GM19438 (cell line): ENCODE data around the gene IFITM1.
"Not testable (repeated sequence)": the region's sequence is repeated elsewhere in the genome, so short reads cannot be mapped to it uniquely, and the experiment has no call there.

Experiments
- ATAC-seq: cut with Tn5 transposase; IDR thresholded peaks from one replicate; pipeline ENCODE4 v1.9.1; 2021; ENCODE audit warnings: low read depth; ENCODE audit not compliant: unreplicated experiment

Gene IFITM1

DNA sequence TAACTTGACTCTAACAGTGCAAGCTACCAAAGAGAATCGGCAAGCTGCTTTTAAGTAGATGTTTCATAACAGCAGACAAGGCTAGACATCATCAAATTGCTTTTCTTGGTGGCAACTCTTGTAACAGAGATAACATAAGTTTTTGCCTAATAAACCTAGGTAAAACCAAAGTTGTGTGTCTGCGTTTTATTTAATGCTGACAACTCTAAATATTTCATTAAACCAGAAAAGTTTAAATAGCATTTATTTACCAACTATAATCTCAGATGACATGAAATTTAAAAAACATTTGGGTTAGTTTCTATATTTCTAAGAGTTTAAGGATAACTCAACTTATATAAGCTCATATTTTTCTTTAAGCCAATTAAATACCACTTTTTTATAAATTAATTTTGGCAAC lies 26.1 kb downstream of the IFITM1 start:
- ATAC-seq, result no peak

DNA sequence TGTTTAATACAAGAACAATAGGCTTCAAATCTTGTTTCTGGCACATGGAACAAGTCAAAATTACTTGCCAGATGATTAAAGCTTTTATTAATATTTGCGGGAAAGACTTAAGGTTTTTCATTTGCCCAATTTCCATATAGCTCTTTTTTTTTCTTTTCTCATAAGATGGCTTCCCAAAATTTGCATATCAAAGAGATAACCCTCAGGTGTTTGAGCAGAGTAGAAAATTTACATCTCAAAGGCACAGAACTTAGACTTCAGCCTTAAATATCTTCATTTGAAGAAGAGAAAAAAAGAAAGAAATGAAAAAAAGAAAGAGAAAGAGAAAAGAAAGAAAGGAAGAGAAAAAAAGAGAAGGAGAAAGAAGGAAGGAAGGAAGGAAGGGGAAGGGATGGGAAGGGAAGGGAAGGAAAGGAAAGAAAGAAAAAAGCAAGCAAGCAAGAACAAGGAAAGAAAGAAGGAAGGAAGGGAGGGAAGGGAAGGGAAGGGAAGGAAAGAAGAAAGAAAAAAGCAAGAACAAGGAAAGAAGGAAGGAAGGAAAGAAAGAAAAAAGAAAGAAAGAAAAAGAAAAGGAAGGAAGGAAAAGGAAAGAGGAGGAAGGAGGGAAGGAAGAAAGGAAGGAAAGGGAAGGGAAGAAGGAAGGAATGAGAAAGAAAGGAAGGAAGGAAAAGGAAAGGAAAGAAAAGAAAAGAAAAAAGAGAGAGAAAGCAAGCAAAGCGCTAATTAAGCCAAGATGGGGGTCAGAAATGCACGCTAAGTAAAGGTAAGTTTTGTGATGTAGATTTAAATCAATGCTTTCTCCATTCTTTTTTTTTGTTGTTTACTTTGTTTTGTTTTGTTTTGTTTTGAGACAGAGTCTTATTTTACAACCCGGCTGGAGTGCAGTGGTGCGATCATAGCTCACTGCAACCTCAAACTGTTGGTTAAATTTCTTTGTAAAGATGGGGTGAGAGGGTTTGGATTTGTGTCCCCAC lies 27.0 kb downstream of the IFITM1 start:
- ATAC-seq, result no peak

DNA sequence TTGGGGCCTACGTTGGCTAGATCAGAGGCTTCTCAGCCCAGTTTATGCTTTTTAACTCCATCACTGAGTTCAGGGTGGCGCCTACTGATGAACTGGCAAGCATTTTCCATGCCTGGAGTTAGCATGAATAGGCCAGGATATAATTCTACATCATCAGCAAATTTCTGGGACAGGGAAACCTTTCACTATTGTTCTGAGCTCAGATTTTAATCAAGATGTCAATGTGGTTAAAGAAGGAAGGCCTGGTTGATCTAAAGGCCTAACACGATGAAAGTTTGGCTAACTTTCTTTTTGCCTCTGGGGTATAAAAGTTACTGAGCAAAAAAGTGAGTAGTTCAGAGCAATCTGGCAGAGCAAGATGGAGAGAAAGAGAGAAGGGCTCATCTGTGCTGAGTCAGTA lies 28.5 kb downstream of the IFITM1 start:
- ATAC-seq, result no peak

DNA sequence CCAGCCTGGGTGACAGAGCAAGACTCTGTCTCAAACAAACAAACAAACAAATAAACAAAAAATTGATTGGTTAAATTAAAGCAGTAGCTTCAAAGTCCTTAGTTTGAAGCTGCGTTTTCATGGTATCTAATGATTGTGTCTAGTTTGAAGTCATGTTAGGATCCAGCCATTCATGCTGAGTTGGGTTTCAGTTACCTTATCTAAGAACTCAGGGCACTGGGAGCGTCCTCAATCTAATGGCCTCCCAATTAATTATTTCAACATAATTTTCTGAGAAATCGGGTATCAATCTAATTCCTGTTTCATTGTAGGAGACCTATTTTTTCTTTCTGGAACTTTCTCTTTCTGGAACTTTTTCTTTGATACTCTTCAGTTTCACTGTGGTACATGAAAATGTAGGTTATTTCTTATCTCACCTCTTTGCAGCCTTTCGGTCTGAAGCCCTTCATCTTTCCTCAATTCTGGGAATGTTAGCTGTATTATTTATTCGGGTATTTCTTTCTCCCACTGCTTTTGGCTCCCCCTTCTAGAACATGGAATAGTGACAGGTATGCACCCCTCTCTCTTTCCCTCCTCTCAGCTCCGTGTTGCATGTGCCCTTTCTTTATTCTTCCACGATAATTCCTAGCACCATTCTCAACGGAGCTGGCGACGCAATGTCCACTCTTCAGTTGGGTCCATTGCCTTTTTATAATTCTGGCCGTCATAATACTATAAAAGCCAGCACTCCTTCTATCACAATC lies 31.2 kb downstream of the IFITM1 start:
- no peak for ATAC-seq

DNA sequence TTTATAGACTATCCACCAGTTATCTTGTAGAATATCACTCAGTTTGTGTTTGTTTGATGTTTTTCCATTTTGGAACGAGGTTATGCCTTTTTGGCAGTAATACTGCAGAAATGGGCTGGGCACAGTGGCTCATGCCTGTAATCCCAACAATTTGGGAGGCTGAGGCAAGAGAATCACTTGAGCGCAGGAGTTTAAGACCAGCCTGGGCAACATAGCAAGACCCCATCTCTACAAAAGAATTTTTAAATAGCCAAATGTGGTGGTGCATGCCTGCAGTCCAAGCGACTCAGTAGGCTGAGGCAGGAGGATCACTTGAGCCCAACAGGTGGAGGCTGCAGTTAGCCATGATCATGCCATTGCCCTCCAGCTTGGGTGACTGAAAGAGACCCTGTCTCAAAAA lies 32.7 kb downstream of the IFITM1 start:
- ATAC-seq, result no peak

DNA sequence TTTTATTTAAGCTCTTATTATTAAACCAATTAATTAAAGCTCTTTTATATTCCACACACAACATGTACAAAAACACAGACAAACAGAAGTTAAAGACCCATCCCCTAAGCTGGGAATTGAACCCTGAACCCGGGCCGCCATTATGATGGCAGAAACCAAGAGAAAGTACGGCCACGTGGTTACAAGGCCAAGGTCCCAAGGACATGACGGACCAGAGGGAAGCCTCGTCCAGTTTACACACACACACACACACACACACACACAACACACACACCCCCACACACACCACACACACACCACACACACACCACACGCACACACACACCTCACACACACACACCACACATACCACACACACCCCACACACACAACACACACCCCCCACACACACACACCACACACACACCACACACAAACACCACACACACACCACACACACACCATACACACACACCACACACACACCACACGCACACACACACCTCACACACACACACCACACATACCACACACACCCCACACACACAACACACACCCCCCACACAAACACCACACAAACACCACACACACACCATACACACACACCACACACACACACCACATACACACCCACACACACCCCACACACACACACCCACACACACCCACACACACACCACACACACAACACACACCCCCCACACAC lies 35.6 kb downstream of the IFITM1 start:
- not testable (repeated sequence) for ATAC-seq

DNA sequence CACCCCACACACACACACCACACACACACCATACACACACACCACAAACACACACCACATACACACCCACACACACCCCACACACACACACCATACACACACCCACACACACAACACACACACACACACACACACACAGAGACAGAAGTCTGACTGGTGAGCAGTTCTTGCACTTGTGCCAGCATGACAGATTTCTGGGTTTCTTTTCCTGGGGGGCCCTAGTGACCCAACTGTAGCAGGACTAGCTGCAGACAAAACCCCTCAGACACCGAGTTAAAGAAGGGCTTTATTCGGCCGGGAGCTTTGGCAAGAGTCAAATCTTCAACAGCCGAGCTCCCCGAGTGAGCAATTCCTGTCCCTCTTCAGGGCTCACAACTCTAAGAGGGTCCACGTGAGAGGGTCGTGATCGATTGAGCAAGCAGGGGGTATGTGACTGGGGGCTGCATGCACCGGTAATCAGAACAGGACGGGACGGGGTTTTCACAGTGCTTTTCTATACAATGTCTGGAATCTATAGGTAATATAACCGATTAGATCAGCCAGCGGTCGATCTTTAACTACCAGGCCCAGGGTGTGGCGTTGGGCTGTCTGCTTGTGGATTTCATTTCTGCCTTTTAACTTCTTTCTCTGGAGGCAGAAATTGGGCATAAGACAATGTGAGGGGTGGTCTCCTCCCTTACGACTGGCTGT lies 36.3 kb downstream of the IFITM1 start:
- not testable (repeated sequence) for ATAC-seq

DNA sequence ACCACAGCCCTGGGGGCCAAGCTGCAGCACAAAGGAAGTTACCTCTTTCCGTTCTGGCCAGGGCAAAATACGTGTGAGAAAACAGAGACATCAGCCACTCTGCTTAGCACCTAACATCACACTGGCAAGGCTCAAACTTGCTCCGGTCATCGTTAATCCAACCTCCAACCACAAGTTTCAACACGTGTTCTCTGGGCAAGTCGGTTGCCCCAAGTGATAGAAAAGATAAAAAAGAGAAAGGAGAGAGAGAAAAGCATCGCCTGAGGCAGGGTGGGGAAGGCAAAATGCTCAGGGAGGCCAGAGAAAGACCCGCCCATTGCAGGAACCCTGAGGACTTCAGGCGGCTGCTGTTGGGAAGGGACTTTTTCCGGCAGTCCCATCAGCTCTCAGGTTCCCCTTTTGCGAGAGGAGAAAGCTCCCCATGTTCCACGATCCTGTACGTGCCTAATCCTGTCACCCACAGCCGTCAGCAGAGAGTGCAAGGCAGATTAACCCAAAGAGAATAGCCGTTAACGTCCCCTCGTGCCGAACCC lies 36.9 kb downstream of the IFITM1 start:
- ATAC-seq, result no peak

DNA sequence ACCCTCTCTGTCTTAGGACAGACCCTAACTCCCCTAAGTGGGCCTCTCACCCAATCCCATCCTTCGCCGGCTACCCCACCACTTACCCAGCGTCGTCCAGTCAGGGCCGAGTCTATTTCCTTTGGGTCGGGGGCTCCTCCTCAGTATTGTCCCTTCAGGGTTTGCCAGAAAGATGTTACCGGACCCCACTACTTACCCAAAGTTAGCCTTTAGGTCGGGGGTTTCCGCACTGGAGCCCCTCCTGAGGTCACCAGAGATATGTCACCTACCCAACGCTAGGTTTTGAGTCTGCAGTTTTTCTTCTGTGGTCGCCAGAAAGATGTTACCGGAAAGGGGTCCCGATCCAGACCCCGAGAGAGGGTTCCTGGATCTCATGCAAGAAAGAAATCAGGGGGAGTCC lies 37.6 kb downstream of the IFITM1 start:
- ATAC-seq, result no peak

DNA sequence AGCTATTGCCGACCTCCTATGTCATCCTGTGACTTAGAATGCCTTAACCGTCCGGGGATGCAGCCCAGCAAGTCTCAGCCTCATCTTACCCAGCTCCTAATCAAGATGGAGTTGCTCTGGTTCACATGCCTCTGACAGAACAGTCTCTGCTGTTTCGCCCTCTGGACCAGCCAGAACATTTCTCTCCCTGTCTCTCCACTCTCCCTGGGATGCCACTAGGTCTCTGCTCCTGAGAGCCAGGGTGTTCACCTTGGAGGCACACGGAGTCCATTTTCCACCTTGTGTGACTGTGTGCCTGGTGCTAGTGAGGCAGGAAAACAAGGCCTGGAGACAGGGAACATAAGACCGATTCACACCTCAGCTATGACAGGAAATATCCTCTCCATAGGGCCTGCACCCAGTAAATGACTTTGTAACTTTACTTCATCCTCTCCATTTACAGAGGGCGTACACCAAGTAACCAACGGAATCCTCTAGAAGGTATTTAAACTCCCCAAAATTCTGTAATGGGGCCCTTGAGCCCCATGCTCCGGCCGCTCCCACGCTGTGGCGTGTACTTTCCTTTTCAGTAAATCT lies 38.7 kb downstream of the IFITM1 start:
- ATAC-seq, result no peak

DNA sequence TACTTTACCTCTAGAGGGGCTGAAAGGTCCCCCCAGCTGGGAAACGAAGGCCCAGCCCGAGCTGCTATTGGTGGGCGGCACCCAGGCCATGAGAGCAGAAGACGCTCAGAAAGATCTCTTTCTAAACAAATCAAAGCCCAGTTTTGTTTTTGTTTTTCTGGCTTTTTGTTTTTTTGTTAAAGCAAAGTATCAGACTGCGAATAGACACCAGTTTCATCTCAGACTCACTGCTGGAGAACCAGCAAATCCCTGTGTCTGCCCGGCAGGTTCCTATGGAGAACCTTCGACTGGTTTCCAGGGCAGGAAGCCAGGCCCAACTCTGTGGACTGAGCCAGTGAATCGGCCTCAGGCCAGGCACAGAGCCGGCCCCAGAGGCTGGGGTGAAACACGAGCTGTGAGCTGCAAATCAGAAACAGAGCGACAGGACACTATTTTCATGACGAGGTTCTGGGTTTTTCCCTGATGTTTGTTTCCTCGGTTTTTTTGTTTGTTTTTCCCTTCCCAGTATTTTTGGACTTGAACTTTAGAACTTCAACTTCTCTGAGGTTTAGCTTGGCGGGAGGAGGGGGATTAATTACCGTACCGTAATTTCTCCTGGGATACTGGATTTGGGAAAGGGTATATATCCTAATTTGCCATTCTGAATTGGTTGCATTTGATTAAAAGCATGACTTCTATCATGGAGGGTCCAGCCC lies 39.5 kb downstream of the IFITM1 start:
- no peak for ATAC-seq

DNA sequence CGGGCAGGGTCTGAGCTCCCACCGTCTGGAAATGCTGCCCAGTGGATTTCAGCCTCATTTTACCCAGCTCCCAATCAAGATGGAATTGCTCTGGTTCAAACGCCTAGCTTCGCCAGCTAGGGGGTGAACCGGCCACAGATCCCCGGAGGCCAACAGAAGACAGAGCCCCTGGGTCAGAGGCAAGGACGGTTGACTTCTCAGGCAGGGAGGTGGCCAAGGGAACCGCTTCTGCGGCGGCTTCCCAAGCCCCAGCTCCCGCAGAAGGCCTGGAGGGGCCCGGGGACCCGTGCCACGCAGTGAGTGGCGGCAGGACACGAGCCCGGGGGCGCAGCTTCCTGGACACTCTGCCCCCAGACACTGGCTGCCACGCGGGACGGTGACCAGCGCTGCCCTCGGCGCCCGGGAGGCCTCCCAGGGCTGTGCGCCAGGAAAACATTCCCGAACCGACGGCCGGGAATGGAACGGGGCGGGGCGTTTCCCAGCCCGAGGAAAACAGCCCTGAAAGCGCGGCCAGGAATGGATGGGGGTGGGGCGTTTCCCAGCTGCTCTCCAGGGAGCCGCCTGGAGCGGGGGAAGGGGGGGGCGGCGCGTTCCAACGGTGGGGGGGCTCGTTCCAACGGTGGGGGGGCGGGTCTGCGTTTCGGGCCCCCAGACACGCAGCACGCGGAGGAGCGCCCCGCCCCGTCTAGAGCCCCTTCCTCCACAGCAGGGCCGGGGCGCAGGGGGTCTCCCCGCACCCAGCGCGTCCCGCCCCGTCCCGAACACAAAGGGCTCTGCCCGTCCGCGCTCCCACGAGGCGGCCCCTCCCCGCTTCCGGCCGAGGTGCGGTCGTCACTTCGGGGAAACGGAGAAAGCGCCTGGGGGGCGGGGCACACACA lies 42.0 kb downstream of the IFITM1 start:
- ATAC-seq, result peak; percentile 47

DNA sequence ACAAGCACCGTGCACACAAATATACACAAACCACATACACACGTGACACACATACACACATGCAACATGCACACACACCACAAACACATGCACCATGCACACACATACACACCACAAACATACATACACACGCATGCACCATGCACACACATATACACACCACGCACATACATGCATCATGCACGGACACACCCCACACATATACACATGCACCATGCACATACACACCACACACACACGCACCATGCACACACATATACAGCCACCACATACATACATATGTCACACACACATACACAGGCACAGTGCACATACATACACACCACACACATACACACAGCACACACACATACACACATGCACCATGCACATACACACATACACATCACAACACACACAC lies 42.8 kb downstream of the IFITM1 start:
- no peak for ATAC-seq

DNA sequence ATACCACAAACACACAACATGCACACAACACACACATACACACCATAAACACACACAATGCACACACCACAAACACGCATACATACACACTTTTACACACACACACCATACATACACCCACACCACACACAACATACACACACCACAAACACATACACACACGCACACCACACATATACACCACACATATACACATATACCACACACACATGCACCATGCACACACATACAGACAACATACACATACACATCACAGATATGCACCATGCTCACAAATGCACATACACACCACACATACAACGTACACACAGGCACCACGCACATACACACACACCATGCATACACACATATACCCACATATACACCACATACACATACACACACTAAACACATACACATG lies 43.7 kb downstream of the IFITM1 start:
- no peak for ATAC-seq

DNA sequence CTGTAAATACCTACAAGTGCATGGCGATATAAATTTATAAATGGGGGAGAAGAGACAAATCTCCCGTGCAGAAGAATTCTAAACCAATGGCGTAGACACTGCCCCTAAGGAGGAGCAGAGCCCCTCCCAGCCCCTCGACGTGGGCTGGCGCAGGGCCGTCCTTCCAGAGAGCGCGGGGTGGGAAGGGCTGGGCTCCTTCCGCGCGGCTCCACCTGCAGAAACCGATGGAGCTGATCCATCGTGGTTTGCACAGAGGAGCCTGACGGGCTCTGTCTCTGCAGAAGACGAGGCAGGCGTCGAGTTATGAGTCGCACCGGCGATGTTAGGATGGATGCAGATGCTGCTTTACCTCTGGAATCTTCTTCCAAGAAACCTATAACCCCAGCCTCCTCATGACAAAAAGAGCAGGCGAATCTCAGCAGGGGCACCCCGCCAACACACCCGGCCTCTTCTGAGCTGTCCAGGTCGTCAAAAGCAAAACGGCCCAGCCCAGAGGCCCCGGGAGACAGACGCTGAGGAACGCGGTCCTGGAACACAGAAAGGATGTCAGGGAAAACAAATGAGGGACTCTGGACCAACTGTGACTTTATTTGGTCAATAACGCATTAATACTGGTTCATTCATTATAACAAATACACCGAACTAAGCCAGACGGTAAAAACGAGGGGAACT lies 44.4 kb downstream of the IFITM1 start:
- ATAC-seq, result no peak

DNA sequence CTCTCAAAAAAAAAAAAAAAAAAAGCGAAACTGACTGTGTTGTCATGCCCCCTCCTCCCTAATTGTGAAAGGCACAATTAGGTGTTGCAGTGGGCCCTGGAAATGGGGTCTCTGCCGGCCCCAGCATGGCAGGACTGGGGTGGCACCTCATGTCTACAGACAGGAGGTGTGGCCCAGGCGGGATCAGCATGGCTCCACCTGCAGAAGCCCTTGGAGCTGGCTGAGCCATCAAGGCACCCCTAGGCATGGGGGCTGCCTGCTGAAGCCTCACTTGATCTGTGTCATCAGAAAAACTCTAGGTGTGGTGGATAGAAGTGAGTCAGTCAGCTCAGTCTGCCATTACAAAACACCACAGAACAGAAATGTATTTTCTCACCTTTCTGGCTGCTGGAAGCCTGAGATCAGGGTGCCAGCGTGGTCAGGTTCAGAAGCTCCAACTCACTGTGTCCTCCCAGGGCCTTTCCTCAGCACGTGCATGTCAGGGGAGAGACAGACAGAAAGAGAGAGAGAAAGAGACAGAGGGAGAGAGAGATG lies 45.4 kb downstream of the IFITM1 start:
- ATAC-seq, result no peak
